NCI-H2227 (cell line): ENCODE results near the gene RPS10.
"Not testable (repeated sequence)": the region's sequence is repeated elsewhere in the genome, so short reads cannot be mapped to it uniquely, and the experiment has no call there.

Experiments
- DNase-seq: peaks from one replicate; lab custom pipeline; 2025; ENCODE audit not compliant: unreplicated experiment; lab: John Stamatoyannopoulos, UW

Gene RPS10

GRCh38 chr6:34393191-34393965 is 32.5 kb downstream of the RPS10 start:
- peak; percentile 48 for DNase-seq

GRCh38 chr6:34392497-34393190 is 33.2 kb downstream of the RPS10 start, which contains the start of gene NUDT3:
Gene NUDT3 (minus strand): TSS chr6:34392669. CDS start chr6:34392362, 307 bp downstream.
- DNase-seq = peak; percentile 98

- DNase-seq = peak; percentile 72
These were observed 33.9 kb downstream of the RPS10 start for GRCh38 chr6:34391786-34392496.

- DNase-seq = no peak
These were observed 34.4 kb downstream of the RPS10 start for GRCh38 chr6:34391473-34391785.

- peak; percentile 35 for DNase-seq
These were observed 35.1 kb downstream of the RPS10 start for GRCh38 chr6:34390531-34391472.

GRCh38 chr6:34389034-34389433 is 36.8 kb downstream of the RPS10 start:
- no peak for DNase-seq

- no peak for DNase-seq
These were observed 37.4 kb downstream of the RPS10 start for GRCh38 chr6:34388421-34388820.

GRCh38 chr6:34386316-34387137 is 39.3 kb downstream of the RPS10 start:
- no peak for DNase-seq

GRCh38 chr6:34385793-34386195 is 40.1 kb downstream of the RPS10 start:
- no peak for DNase-seq

GRCh38 chr6:34384321-34385153 is 41.3 kb downstream of the RPS10 start:
- no peak for DNase-seq

GRCh38 chr6:34383656-34384320 is 42.1 kb downstream of the RPS10 start:
- no peak for DNase-seq

- no peak for DNase-seq
These were observed 42.7 kb downstream of the RPS10 start for GRCh38 chr6:34383161-34383631.

- DNase-seq = no peak
These were observed 44.8 kb downstream of the RPS10 start for GRCh38 chr6:34381081-34381480.

GRCh38 chr6:34378470-34378869 is 47.4 kb downstream of the RPS10 start:
- DNase-seq = no peak

- no peak for DNase-seq
These were observed 47.9 kb downstream of the RPS10 start for GRCh38 chr6:34377984-34378383.

GRCh38 chr6:34377571-34377970 is 48.3 kb downstream of the RPS10 start:
- DNase-seq = not testable (repeated sequence)

- no peak for DNase-seq
These were observed 50.0 kb downstream of the RPS10 start for GRCh38 chr6:34375833-34376232.

- DNase-seq = no peak
These were observed 51.4 kb downstream of the RPS10 start for GRCh38 chr6:34374508-34374907.
